GM18909 (cell line): ENCODE data around the gene RAI2.

Source experiments
- ATAC-seq: cut with Tn5 transposase; IDR thresholded peaks from one replicate; pipeline ENCODE4 v1.9.1; 2021; ENCODE audit warnings: mild to moderate bottlenecking; ENCODE audit not compliant: unreplicated experiment, poor library complexity

Gene RAI2

GRCh38 chrX:17860811-17861488, at the start of gene RAI2:
Gene RAI2, minus strand, starts transcription at chrX:17861298. Its CDS starts 59,288 bp downstream, at chrX:17802010.
- no peak for ATAC-seq

- ATAC-seq, result no peak
These were observed 27.3 kb upstream of the RAI2 start for GRCh38 chrX:17888421-17888820.

GRCh38 chrX:17882680-17883079, 21.6 kb upstream of the RAI2 start:
- no peak for ATAC-seq

DNA sequence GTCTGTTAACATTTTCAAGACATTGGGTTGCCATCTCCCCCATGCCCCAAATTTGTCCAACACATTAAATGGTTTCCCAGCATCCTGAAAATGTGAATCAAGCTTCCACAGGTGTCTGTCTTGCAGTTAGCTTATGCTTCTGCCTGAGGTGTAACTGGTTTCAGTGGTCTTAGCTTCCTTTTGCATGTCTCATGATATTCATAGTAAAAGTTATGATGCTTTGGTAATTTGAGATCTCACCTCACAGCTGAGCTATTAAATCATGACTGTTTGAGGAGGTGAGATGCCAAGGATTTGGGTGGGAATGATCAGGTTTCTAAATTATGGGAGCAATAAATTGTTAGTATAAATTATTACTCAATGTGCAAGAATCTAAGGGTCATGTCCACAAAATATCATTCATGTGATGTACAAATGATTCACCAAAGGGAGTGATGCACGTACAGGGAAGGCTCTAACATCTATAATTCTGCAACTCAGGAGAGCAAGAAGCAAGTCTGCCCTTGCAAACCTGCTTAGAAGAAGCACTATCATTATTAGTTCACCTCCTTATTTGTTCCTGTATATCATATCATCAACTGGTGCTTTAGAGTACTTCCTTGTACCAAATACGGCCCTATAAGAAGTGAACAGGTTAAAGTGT, 17.1 kb upstream of the RAI2 start:
- no peak for ATAC-seq

- ATAC-seq, result no peak
These were observed 15.0 kb upstream of the RAI2 start for GRCh38 chrX:17876135-17876534.

DNA sequence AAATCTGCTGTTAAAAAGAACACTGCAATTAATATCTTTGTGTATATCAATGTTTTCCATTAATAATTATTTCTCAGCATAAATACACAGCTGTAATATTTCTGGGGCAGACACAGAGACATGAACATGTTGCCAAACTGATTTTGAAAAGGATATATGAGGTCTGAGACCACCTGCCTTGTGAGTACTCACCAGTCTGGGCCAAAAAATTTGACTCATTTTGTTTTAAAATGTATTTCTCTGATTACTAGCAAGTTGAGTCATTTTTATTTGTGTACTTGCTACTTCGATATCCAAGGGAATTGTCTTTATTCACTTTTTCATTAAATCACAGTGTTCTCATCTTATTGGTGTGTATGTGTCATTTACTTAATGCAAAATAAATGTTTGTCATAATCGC, 8.5 kb upstream of the RAI2 start:
- no peak for ATAC-seq

DNA sequence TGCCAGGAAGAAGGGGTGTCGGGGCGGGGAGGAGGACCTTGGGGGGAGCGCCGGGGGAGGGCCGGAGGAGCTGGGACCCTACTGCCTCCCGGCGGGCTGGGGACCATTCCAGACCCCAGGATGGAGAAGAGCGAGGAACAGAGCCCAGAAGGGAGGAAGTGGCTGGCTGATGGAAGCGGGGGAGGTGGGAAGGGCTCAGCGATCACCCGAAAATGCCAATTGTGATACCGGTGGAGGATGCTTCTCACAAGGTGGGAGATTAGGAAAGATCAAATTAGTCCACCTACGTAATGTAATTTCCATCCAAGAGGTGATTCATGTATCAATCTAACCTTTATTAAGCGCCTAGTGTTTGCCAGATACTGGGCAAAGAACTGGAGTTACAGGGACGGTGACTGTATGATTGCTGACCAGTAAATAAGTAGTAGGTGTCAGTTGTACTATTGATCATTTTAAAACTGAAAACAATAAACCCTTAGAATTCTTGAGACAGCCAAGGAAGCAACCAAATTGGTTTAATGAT, 452 bp upstream of the RAI2 start:
- ATAC-seq, result no peak

DNA sequence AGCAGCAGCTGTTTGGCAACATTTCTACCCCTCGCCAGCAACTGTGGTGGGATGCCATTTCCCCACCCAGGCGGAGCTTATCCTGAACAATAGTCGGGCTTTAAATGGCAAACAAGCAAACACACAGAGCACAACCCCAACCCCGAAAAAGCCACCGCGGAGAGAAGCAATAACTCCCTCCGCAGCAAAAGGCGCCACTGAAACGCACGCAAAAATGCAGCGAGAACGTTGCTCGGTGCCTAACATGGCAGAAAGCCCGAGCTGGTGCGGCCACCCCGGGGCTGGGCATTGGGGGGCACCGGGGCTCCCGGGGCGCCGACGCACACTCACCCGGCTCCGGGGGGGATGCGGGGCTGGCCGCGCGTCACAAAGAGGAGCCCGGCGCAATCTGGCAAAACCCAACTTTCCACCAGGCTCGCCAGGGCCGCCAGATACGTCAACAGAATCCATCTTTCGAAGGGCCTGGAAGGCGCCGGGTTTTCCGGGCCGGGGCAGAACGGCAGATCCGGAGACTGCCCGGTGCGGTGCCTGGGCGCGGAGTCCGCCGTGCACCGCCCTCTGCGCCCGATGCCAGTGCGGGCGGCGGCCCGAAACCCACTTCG, 818 bp downstream of the RAI2 start:
- ATAC-seq, result no peak

GRCh38 chrX:17859609-17860178, 1.4 kb downstream of the RAI2 start:
- no peak for ATAC-seq

DNA sequence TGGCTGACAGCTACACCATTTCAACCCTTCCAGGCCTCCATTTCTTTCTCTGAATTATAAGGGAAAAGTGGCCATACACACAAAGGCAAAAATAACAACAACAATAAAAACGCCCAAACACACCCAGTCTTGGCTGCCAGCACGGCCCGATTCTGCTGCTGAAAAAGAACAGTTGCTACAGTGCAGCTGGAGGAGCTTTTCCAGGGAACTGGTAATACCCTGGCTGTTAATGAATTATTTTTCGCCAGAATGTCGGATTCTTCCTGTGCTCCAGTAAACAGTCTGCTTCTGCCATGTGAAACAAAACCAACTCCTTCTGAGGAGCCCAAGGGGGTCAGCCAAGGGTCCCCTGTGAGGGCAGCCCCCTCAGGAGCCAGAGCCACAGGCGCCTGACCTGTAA, 6.6 kb downstream of the RAI2 start:
- ATAC-seq, result no peak

DNA sequence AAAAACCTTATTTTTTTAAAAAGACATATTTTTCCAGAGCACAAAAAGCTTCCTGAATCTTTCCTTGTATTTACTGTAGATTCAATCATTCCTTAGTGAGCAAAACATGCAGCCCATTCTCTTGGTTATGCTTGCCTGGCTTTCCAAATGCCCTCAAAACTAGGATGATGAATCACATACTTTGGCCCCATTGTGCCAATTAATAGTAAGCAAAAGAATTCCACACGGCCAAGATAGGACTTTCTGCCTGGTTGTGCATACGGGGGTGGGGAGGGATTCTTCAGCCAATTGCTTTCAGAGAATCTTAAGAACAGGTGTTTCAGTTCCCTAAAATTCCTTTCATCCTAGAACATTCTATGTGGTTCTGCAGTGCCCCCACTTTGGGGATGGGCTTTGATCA, 7.0 kb downstream of the RAI2 start:
- no peak for ATAC-seq

DNA sequence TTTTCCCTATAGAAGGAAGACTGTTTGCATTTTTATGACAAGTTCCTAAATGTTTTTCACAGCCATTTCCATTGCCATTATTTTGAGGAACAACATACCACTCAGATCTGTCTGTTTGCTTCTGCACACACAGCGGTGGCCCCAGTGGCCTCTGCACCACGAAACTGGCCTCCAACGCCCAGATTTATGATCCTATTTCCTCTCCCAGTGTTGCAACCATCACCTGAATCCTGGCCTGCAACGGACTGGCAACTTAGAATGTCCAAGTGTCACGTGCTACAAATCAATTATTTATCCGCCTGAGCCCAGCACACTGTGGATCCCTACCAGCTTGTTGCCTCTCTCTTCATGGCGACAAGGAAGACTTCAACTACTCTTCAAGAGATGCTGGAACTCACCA, 9.2 kb downstream of the RAI2 start:
- no peak for ATAC-seq

GRCh38 chrX:17848545-17849265, 12.4 kb downstream of the RAI2 start:
- ATAC-seq, result no peak

DNA sequence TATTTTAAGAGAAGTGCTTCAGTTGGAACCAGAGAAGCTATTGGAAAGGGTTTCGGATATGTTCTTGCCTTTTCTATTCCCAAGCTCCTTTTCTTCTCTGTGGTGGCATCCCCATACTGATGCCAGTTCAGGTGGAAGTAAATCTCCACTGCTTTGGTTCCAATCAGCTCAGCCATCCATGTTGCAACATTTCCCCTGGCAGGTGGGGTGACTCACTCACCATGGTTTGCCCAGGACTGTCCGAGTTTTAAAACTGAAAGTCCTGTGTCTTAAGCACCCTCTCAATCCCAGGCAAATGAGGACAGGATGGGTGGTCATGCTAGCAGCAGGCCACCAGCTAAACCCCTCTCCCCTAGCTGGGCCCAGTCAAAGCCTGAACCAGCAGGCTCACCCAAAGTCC, 15.1 kb downstream of the RAI2 start:
- no peak for ATAC-seq

- no peak for ATAC-seq
These were observed 16.9 kb downstream of the RAI2 start for GRCh38 chrX:17844236-17844635.

DNA sequence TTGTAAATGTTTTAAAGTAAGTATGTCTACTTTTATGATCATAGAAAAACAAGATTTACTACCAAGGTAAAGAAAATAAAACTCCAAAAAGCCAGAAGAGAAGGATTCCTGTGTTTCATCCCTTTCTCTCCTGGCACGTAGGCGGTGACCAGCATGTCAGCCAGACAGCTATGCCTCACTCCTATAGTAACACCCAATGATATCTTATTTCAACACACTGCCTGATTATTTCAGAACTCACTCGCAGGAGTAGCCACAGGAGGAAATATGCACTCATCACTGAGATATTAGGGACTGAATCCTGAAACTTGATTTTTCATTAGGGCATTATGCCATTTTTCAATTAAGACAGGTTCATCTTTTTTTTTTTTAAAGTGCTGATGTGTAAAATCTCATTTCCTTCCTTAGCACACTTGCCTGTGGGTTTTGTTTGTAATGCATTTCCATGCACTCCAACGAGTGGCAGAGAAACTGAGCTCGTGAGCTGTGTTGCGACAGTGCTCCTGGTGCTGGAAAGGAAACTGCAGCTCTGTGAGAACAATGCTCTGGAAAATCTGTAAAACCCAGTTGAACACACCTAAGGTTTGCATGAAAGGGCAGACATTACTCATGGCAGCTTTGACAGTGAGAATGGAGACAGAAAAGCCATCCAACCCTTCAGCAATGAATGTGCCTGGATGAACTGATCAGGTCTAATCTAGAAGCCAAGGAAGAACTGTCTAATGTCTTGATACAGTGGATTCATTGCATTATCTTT, 18.2 kb downstream of the RAI2 start:
- no peak for ATAC-seq

- ATAC-seq, result no peak
These were observed 21.8 kb downstream of the RAI2 start for GRCh38 chrX:17839269-17839668.

GRCh38 chrX:17836830-17837229, 24.3 kb downstream of the RAI2 start:
- no peak for ATAC-seq

- ATAC-seq, result no peak
These were observed 27.1 kb downstream of the RAI2 start for GRCh38 chrX:17833954-17834353.

- no peak for ATAC-seq
These were observed 29.8 kb downstream of the RAI2 start for GRCh38 chrX:17831255-17831654.
